NCI-H226 (cell line): Measurements from ENCODE around the gene TPGS2.
"Not testable (repeated sequence)": the region's sequence is repeated elsewhere in the genome, so short reads cannot be mapped to it uniquely, and the experiment has no call there.

Source experiments
- DNase-seq: peaks from one replicate; pipeline ENCODE4 v3.0.0-alpha.2; 2015

The TPGS2 gene

GRCh38 chr18:36771245-36771644 lies 57.6 kb downstream of the TPGS2 start:
- DNase-seq, result no peak

GRCh38 chr18:36770315-36770946 lies 58.4 kb downstream of the TPGS2 start:
- no peak for DNase-seq

- DNase-seq, result no peak
Observed at GRCh38 chr18:36769611-36770314, 59.0 kb downstream of the TPGS2 start.

GRCh38 chr18:36769172-36769571 lies 59.6 kb downstream of the TPGS2 start:
- no peak for DNase-seq

- no peak for DNase-seq
Observed at GRCh38 chr18:36766836-36767235, 62.0 kb downstream of the TPGS2 start.

- not testable (repeated sequence) for DNase-seq
Observed at GRCh38 chr18:36762965-36763364, 65.8 kb downstream of the TPGS2 start.

- DNase-seq, result no peak
Observed at GRCh38 chr18:36762074-36762473, 66.7 kb downstream of the TPGS2 start.

GRCh38 chr18:36761186-36761698 lies 67.6 kb downstream of the TPGS2 start:
- DNase-seq, result no peak

GRCh38 chr18:36760598-36760997 lies 68.2 kb downstream of the TPGS2 start:
- no peak for DNase-seq

GRCh38 chr18:36759167-36759776 lies 69.5 kb downstream of the TPGS2 start:
- no peak for DNase-seq

GRCh38 chr18:36758623-36759022 lies 70.2 kb downstream of the TPGS2 start:
- no peak for DNase-seq

- no peak for DNase-seq
Observed at GRCh38 chr18:36757991-36758390, 70.8 kb downstream of the TPGS2 start.

- no peak for DNase-seq
Observed at GRCh38 chr18:36757081-36757480, 71.7 kb downstream of the TPGS2 start.

GRCh38 chr18:36756242-36756641 lies 72.6 kb downstream of the TPGS2 start:
- no peak for DNase-seq

GRCh38 chr18:36752929-36753865 lies 75.6 kb downstream of the TPGS2 start:
- DNase-seq, result no peak

- DNase-seq, result no peak
Observed at GRCh38 chr18:36745219-36745975, 83.4 kb downstream of the TPGS2 start.

GRCh38 chr18:36744261-36744876 lies 84.4 kb downstream of the TPGS2 start:
- no peak for DNase-seq
